ENCODE results near the gene DYRK4.

DNA sequence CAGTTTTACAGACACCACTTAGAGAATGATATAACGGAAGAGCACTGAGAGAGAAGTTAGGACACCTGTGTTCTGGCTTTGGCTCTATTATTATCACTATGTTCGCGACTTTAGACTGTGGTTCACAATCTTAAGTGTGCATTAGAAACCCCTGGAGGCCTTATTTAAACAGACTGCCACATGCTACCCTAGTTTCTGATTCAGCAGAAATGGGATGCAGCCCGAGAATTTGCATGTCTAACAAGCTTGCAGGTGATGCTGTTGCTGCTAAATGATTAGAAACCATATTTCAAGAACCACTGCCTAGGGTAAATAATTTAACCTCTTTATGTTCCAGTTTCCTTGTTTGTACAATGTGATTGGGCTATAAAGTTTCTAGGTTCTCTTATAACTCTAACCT lies 26.9 kb upstream of the DYRK4 start:
- TF ChIP-seq TAF1 (IDR thresholded peaks at IDR 0.05; ENCODE audit: borderline replicate concordance, low read depth, low read length) (no peak), POLR2A (IDR thresholded peaks at IDR 0.05; ENCODE audit: low read depth, low read length) (no peak), POLR2AphosphoS5 (IDR thresholded peaks at IDR 0.05; ENCODE audit: low read depth, low read length) (no peak)
